ENCODE data around the gene C10orf143. TPM values are rescaled to one million over a fixed set of nuclear protein-coding genes. Genes with fewer than 3 reads are reported as not detected.

The C10orf143 gene
- total and polyA plus RNA-seq, 2 of the 4 experiments (the other 2 are of a cell fraction), result 0.36 to 0.60 TPM

DNA sequence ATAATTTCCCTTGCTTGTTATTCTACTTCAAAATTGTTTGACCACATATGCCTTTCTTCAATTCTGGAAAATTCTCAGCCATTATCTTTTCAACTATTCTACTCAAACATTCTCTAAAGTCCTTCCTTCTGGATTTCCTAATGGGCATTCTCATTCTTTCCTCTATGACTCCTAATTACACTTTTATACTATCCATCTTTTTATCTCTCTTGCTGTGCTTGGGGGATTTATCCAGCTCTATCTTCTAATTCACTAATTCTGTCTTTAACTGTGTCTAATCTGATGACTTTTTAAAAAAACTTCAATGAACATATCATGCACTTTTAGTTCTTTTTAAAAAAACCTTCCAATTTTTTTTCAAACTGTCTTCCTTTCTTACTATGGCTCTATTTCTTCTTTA is 38.4 kb downstream of the C10orf143 start:
- no TSS peak for BruUV-seq (replicated peaks)

More for the DNA sequence above, 38.4 kb downstream of the C10orf143 start:
- Histone ChIP-seq H4K5ac (ENCODE audit: low read depth, low read length) (no peak overlapping the region), H3K9ac (ENCODE audit: low read depth, low read length) (no peak overlapping the region), H3K23ac (ENCODE audit: low read depth, low read length) (no peak overlapping the region), H3K56ac (ENCODE audit: extremely low read depth, insufficient read depth, low read length) (no peak overlapping the region), H2AK9ac (replicated peaks; ENCODE audit: low read depth, low read length, poor library complexity) (no peak overlapping the region), H4K20me1 (ENCODE audit: insufficient read depth, low read length) (no peaks in the 10 kb centered on the region), H3K14ac (replicated peaks; ENCODE audit: low read depth, low read length) (no peak overlapping the region), H2BK20ac (ENCODE audit: low read depth, low read length) (no peak overlapping the region), H3K4me3 (ENCODE audit: insufficient read depth, low read depth, low read length) (no peak overlapping the region), H3K4me2 (ENCODE audit: low read depth, low read length) (no peak overlapping the region), H3K4ac (ENCODE audit: low read depth, low read length) (no peak overlapping the region), H3K27ac (ENCODE audit: insufficient read depth, low read length) (no peak overlapping the region), H3K79me1 (ENCODE audit: low read depth in 1 of 2, low read length in 2 of 2) (no peaks in the 10 kb centered on the region), H3K36me3 (ENCODE audit: control insufficient read depth, insufficient read depth, low read length) (no peaks in the 10 kb centered on the region), H3K9me1 (ENCODE audit: insufficient read depth, low read length) (no peaks in the 10 kb centered on the region), H3K18ac (ENCODE audit: low read depth, low read length) (no peak overlapping the region), H2AK5ac (ENCODE audit: low read depth, low read length) (no peak overlapping the region), H2BK120ac (ENCODE audit: low read depth, low read length) (no peak overlapping the region), H3K9me3 (ENCODE audit: control insufficient read depth, insufficient read depth, low read length) (no peaks in the 10 kb centered on the region), H2BK5ac (ENCODE audit: low read depth, low read length, poor library complexity, severe bottlenecking) (no peak overlapping the region), H2BK15ac (ENCODE audit: low read depth, low read length) (no peak overlapping the region), H3K4me1 (ENCODE audit: control insufficient read depth, insufficient read depth, low read length) (no peaks in the 10 kb centered on the region), H2AFZ (replicated peaks; ENCODE audit: low read length, poor library complexity) (no peak overlapping the region), H4K91ac (ENCODE audit: insufficient read depth, low read depth, low read length) (no peak overlapping the region), H4K8ac (ENCODE audit: low read depth in 2 of 2, low read length in 2 of 2) (no peak overlapping the region), H3K27me3 (ENCODE audit: control insufficient read depth, insufficient read depth, low read length) (no peaks in the 10 kb centered on the region)
- in situ Hi-C loops (cut with MboI; ENCODE audit: low sequenced_read_pairs) (no loop called here), dilution Hi-C loops (cut with HindIII; ENCODE audit: low sequenced_read_pairs, unreplicated experiment) (no loop called here), intact Hi-C loops (cut with micrococcal nuclease) (no loop called here)
- TF ChIP-seq CEBPB (IDR thresholded peaks at IDR 0.05; ENCODE audit: low read depth, low read length) (no peak), MXI1 (IDR thresholded peaks at IDR 0.05; ENCODE audit: borderline replicate concordance, low read depth, low read length) (no peak), RAD21 (IDR thresholded peaks at IDR 0.05; ENCODE audit: low read length) (no peak), MAZ (IDR thresholded peaks at IDR 0.05; ENCODE audit: borderline replicate concordance, low read depth, low read length) (no peak), RFX5 (IDR thresholded peaks at IDR 0.05; ENCODE audit: low read depth, low read length) (no peak), ELK1 (IDR thresholded peaks at IDR 0.05; ENCODE audit: borderline replicate concordance, low read depth, low read length) (no peak), BHLHE40 (IDR thresholded peaks at IDR 0.05; ENCODE audit: low read depth, low read length) (no peak), RCOR1 (IDR thresholded peaks at IDR 0.05; ENCODE audit: insufficient replicate concordance, low read length) (no peak)
- TF ChIP-seq, protein P1, sequence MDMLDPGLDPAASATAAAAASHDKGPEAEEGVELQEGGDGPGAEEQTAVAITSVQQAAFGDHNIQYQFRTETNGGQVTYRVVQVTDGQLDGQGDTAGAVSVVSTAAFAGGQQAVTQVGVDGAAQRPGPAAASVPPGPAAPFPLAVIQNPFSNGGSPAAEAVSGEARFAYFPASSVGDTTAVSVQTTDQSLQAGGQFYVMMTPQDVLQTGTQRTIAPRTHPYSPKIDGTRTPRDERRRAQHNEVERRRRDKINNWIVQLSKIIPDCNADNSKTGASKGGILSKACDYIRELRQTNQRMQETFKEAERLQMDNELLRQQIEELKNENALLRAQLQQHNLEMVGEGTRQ (IDR thresholded peaks at IDR 0.05; ENCODE audit: low read depth, low read length), result no peak
- TF ChIP-seq, protein P2, sequence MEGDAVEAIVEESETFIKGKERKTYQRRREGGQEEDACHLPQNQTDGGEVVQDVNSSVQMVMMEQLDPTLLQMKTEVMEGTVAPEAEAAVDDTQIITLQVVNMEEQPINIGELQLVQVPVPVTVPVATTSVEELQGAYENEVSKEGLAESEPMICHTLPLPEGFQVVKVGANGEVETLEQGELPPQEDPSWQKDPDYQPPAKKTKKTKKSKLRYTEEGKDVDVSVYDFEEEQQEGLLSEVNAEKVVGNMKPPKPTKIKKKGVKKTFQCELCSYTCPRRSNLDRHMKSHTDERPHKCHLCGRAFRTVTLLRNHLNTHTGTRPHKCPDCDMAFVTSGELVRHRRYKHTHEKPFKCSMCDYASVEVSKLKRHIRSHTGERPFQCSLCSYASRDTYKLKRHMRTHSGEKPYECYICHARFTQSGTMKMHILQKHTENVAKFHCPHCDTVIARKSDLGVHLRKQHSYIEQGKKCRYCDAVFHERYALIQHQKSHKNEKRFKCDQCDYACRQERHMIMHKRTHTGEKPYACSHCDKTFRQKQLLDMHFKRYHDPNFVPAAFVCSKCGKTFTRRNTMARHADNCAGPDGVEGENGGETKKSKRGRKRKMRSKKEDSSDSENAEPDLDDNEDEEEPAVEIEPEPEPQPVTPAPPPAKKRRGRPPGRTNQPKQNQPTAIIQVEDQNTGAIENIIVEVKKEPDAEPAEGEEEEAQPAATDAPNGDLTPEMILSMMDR (conservative IDR thresholded peaks at IDR 0.05; ENCODE audit: low read depth, low read length), result no peak
- DNase-seq, result no peak
- ChIA-PET CTCF (no interaction called here), POLR2A (ENCODE audit: unreplicated experiment) (no interaction called here)
- ATAC-seq (ENCODE audit: low read depth), result no peak
